ENCODE data around the gene PCP2.

PCP2 gene

DNA sequence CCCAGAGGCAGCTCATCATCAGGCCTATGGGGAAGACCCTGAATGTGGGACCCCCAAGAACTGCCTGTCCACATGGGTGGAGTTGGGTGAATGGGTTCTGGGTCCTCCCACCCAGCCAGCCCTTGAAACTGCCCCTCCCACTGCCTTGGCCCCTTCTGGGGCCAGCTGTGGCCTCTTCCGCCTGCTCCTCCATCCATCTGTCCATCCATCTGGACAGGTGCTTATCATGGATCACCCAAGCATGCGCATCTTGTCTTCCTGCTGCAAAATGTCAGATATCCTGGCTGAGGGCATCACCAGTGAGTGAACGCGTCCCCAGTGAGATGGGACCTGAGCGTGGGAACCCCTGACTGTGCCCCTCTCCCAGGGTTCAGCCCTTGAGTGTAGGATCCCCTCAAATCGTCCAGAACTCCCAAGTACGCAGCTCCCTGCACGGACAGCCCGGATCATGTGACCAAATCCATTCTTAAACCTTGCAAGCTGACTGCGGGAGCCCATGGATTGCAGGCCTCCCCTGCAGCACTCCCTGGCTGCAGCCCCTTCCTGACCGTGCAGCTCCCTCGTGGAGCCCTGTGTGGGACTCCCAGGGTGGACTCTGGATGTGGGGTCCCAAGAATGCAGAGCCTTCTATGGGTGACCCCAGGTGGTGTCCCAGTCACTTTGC lies 5.4 kb upstream of the PCP2 start:
- no peak for DNase-seq (ENCODE audit: low read depth in 3 of 3)

DNA sequence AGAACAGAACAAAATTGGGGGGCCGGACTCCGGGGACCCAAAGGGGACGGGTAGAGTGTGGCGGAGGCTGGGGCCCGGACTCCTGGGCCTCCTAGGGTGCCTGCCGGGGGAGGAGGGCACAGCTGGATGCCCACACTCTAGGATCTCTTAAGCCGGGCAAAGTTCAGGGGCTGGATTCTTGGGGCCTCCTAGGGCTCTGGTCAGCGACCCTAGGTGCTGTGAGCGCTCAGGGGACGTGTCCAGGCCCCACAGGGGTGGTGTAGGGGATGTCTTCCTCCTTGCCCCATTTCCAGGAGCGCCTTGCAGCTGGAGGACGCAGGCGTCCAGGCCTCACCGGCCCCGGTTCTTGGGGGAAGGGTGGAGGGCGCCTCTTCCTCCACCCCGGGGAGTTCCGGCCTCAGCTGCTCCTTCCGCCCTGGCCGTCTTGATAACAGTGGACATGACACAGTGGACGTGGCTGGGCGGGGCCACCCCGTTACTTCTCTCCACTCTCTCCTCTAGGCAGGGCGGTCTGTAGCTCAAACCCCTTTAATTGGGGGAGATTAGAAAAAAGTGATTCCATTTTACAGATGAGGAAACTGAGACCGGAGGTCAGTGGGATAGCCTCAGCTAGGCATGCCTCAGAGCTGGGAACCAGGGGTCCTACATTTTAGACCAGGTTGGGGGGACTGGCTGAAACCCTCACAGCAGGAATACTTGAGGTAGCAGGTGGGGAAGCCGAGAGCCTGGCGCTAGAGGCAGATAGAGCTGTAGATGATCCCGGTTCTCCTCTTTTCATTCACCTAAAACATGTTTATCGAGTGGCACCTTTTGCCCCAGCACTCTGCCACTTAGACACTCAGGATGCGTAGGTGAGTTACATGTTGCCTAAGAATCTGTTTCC lies 4.1 kb upstream of the PCP2 start:
- DNase-seq (ENCODE audit: low read depth in 3 of 3), result no peak

DNA sequence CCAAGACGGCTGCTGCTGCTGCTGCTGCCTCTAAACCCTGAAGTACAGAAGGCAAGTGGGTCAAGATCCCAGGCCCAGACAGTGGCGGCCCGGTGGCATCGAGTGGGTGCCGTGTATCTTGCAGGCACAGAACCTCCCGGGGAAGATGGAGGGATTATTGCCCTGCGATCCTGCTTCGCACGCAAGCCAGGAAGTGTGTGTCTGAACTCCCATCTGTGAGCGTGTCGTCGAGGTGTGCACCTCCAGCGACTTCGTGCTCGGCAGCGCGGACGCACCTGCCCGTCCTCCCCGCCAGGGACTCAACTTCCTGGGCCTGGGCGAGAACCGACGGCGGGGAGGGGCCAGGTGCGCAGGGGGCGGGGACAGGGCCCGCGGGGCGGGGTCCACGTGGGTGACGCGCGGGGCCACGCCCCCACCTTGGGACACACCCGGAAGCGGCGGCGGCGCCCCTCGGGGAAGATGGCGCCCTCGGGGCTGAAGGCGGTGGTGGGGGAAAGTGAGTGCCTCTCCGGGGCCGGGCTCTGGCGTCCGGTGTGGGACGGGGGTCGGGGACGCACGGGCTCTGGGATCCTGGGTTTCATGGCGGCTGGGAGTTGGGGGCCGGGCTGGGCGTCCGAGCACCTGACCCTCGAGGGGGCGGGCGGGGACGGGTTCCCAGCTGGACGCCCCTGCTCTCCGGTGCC lies 3.3 kb upstream of the PCP2 start, which contains the start of gene STXBP2:
Gene STXBP2 (plus strand): TSS at position 420 of the 683 bp plus-strand sequence. CDS start 40 bp downstream, at position 460.
- DNase-seq (ENCODE audit: low read depth in 3 of 3), result peak; percentile 85 to 93 (median 85)

DNA sequence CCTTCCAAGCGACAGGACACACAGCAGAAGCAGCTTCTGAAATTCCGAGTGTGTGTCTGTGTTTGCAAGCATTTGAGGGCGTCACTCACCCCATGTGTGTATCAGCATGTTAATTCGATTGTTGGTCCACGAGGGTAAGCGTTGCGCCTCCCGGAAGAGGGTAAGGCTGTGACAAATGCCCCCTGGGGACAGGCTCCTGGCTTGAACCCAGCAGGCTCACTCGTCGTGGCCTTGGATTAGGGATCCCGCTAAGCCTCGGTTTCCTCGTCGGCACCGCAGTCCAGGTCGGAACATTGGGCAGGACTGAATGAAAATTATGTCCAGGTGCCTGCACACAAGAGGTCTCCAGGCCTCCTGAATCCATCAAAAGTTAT lies 2.8 kb upstream of the PCP2 start:
- no peak for DNase-seq (ENCODE audit: low read depth in 3 of 3)

DNA sequence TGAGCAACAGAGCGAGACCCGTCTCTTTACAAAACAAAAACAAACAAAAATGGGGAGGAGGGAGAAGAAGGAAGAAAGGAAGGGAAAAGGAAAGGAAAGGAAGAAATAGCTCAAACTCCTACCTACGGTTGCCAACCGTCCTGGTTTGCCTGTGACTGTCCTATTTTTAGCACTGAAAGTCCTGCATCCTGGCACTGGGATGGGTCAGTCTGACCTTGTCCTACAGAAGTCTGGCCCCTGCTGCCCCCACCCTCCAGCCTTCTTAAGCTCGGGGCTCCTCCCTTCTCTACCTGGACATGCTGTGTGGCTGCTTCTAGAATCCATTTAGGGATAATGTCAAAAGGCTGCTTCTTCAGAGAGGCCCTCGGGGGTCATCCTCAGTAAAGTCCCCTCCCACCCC lies 2.2 kb upstream of the PCP2 start:
- DNase-seq (ENCODE audit: low read depth in 3 of 3), result no peak

DNA sequence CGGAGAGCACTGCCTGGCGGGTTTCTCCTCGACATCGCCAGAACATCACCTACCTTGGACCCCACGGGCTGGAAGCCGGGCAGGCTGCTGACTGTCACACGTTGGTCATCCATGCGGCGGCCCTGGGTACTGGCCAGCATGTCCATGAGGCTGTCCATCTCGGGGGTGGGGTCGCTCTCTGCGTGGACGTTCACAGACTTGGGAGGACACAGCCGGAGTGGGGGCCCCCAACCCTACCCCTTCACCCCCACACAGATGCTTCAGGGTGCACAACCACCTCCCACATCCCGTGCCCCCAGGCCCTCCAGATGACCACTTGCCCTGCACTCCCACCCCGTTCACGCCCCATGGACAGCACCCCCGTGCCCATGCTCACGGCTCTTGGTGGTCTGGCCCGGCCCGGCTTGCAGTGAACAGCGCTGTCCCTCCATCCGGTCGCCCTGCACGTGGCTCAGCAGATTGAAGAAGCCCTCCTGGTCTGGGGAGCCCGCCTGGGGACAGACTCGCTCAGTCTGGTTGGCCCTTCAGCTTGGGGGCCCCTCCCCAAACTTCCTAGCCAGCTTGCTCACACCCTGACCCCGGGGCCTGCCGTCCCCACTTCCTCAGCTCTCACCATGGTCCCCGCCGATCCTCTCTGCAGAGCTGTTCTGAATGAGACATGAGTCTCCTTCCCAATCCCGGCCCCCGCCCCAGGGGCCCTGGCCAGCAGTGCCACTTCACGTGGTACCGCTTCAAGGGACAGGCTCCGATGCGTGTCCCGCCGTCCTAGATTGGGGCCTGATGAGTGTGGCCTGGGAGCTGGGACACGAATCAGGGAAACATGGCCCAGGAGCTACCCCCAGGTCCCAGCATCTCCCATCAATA lies 947 bp downstream of the PCP2 start:
- DNase-seq (ENCODE audit: low read depth in 3 of 3), result no peak

DNA sequence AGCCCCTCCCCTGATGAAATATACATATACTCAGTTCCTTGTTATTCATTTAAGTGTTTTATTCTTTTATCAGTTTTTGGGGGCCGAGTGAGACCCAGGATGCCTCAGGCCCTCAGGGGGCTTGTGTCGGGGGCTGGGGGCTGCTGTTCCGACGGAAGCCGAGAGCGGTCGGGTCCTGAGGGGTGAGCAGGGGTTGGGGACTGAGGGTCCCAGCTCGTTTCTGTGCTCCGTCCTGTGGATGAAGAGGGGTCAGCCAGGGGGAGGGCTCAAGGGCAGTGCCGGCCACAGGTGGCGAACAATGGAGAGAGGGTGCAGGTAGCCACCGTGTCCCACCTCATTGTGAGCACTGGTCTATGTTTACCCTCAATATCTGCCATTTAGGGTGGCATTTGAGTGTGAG lies 1.9 kb downstream of the PCP2 start:
- no peak for DNase-seq (ENCODE audit: low read depth in 3 of 3)

DNA sequence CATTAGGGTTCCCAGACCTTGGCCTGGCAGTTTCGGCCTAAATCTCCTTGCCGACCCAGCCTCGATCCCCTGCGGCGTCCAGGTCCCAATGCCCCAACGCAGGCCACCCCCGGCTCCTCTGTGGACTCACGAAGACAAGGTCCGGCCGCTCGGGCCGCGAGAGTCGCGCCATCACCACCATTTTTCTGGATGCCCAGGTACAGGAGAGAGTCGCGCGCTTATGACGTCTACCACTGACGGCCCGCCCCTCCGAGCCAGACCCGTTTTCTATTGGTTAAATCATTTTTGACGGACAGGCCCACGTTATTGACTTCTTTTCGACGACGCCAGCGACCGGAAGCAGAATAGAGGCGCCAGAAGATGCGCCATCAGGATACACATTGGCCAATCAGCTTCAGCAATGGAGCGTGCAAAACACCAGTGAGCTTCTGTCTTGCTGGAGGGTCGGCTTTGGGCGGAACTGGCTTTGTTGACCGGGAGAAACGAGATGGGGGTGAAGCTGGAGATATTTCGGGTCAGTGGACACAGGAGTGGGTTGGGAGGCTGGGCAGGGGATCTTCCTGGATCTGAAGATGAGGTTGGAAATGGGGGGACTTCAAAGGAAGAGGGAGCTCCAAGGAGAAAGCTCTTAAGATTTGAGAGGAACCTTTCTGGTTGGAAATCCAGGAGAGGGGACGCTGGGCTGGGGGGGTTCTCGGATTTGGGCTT lies 4.0 kb downstream of the PCP2 start, which contains the start of the genes PET100 and XAB2:
Gene PET100 (plus strand): TSS at position 447 of the 708 bp plus-strand sequence. CDS start 41 bp downstream, at position 488.
Gene XAB2 (minus strand): TSS at position 199 of the 708 bp plus-strand sequence. CDS start 18 bp downstream, at position 181.
- peak; percentile 87 to 93 (median 87) for DNase-seq (ENCODE audit: low read depth in 3 of 3)

DNA sequence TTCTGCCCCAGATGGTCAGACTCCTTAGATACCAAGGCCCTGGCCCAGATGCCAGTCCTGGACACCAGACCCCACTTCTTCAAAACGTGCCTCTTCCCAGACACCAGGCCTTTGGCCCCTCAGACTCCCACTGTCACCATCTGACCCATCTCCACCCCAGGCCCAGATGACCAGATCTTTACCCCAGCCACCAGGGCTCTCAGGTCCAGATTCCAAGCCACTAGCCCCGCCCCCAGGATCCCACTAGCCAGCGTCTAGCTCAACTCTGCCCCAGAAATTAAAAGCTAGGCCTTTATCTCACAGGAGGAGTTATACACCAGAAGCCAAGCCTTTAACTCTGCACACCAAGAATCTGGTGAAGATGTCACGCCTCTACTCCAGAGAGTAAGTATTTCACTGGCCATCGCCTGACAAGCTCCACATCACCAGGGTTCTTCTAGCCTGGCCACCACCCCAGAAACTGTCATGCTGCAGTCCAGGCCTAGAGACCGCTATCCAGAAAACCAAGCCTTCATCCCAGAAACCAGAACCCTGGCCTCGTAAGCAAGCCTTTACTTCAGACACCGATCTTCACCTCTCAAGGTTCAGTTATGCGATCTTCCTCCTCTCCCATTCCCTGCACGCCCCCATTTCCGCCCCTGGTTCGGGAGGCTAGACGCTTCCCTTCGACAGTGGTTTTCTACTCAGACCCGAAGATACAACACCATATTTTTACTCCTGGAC lies 4.8 kb downstream of the PCP2 start:
- no peak for DNase-seq (ENCODE audit: low read depth in 3 of 3)

DNA sequence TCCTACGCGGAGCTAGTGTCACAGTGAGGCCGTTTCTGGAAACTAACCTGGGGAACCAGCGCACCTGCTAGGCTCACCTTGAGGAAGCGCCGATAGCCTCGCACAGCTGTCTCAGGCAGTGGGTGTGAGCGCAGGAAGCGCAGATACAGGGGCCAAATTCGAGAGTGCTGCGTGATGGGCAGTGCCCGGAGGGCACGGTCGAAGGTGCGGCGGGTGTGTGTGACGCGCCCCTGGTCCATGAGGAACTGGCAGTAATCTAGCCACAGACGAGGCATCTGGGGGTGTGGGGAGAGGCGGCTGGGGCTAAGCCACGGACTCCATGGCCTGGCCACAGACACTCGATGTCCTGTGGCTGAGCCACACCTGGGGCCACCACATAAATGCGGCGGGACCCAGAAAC lies 6.4 kb downstream of the PCP2 start:
- no peak for DNase-seq (ENCODE audit: low read depth in 3 of 3)

DNA sequence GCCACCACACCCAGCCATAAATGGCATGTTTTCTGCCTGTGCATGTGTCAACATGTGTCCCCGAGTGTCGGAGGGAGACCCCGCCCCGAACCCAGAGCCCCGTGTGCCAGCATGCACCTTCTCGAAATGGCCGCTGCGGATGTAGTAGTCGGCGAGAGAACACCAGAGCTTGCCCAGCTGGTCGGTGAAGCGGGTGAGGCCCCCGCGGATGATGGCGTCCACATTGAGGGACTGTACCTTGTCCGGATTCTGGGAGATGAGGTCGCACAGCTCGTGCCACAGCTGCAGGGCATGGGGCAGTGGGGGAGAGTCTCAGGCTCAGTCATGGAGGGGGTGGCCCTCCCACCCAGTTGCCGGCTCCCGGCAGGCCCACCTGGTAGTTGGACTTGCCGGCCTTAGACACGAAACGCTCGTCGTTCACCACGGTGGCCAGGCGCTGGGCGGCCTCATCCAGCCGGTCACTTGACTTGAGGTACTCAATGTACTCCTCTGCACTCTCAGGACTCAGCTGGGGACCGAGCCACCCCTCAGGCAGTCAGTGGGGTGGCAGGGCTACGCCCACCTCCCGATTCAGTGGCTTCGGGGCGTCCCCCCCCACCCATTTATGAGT lies 7.7 kb downstream of the PCP2 start:
- DNase-seq (ENCODE audit: low read depth in 3 of 3), result no peak

DNA sequence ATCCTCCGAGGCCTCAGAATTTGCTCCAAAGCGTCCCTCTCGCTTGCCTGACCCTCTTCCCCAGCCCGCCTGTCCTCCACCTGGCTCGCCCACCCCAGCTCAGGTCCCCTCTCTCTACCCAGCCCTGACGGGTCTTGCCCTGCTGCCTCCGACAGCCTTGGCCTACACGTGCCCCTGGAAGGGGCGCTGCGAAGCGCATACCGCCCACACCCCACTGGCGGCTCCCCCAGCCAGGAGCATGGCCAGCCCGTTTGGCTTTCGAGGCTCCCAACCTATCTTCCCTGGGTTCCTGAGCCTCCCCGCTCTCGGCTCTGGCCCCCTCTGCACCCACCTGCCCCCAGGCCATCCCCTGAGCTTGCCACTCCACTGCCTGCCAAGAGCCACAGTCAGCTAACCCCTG lies 8.7 kb downstream of the PCP2 start:
- DNase-seq (ENCODE audit: low read depth in 3 of 3), result no peak

DNA sequence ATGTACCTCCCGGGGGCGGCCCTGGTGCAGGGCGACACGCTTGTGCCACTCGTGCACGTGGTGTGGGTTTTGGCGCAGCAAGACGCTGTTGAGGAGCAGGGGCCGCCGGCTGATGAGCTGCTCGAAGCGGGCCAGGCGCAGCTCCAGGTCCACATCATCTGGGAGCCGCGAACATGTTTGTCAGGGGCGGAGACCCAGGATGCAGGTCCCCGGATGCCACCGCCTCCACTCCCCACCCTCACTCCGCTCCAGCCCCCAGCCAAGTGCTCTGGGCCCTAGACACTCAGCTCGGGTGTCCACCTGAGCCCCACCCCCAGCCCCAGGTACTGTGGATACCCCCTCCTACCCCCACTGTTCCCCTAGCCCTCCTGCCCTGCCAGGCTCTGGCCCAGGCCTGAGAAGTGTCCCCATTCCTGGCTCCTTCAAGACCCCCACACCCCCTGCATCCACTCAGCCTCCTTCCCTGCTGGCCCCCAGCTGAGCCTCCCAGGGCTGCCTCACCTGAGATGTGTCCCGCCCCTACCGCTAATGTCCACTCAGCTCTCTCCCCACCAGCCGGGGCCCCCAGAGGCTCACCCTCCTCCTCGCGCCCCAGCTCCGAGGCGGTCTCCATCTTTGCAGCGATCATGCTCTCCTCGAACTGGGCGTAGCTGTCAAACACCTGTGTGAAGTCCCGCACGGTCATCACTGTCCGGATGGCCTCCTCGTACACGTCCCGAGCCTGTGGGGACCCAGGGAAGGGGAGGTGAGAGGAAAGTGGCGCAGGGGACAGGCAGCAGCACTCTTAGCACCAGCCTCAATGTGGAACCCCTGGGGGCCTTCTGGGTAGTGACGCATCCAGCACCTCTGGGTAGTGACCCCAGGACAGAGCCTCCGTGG lies 9.6 kb downstream of the PCP2 start:
- no peak for DNase-seq (ENCODE audit: low read depth in 3 of 3)

DNA sequence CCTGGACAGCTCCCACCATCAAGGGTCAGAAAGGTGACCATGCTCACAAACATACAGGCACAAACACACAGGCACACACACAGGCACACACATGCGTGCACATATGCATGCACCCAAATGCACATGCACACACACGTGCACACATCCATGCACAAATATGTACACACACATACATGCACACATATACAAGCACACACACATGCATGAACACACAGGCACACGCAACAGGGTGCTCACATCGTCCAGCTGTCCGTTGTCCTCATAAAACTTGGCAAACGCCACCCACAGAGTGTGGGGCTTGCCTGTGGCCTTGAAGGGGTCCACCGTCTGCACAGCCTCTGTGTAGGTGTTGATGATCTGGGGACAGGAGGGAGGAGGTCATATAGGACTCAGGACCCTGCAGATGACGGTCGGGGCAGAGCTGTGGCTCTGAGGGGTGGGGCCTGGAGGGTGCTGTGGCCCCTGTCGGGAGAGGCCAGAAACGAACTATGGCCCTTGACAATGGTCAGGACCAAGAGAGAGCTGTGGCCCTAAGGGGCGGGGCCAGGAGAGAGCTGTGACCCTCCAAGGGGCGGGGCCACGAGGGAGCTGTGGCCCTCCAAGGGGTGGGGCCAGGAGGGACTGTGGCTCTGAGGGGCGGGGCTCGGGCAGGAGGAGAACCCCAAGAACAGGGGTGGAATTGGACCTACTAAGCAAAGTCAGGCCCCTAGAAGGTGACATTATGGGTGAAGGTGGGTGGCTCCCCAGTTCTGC lies 10.4 kb downstream of the PCP2 start:
- no peak for DNase-seq (ENCODE audit: low read depth in 3 of 3)

DNA sequence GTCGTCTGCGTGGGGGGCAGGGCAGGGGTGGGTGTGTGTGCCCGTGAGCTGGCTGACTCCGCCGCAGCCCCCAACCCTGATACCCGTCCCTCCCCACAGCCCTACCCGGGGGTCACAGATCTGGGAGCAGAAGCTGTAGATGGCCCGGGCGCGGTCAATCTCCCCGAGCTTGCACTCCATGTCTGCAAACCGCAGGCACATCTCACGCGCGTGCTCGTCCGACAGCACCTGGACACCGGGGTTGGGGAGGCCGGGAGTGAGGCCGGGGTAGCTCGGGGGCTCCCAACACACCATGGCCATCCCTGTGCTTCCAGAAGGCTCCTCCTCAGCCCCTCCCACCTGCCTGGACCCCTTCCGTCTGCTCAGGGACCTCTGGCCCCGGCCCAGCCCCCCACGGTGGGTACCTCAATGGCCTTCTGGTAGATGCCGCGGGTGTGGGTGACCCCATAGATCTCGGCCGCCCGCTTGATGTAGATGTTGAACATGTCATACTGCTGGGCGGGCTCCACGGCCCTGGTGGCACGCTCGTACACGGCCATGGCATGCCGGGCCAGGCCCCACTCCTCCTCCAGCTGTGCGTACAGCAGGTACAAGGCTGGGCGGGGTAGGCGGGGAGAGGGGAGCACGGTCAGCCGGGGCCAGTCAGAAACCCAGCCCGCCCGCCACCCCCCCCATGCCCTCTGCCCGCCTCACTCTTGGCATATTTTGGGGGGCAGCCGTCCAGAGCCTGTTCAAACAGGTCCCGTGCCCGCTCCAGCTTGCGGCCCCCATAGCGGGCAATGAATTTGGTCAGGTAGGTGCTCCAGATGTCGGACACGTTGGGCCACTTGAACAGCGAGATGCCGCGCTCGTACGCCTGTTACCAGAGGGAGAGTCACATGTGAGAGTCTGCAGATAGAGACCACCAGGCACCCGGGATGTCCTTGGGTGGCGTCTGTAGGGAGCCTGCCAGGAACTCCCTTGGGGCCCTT lies 12.8 kb downstream of the PCP2 start:
- no peak for DNase-seq (ENCODE audit: low read depth in 3 of 3)

DNA sequence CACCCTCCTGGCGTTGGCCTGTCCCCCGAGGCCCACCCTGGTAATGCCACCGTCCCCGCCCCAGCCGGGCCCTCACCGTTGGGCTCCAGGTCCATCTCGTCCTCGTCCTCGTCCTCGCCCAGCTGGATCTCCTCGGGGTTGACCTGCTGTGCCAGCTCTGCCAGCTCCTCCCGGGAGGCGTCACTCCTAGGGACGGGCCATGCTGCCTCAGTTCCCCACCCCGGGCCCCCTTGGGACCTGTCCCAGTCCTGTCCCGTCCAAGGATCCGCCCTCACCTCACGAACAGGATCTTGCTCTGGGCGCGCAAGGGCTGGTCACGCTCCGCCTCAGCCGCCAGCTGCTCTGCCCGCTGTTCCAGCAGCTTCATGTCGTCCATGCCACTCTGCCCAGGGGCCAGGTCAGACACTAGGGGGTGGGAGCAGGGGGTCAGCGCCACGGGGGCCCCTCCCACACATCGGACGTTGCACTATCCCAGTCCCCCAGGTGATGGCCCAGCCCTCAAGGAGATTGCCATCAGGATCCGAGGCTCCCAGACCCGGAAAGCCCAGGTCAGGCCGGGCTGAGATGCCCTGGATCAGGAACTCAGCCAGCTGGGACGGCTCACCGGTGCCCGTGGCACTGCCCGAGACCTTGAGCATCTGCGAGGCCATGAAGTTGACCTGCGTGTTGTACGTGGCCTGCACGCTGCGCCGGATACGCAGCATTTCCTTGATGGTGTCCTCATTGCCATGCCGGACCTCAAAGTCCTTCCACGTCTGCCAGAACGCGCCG lies 13.7 kb downstream of the PCP2 start:
- DNase-seq (ENCODE audit: low read depth in 3 of 3), result no peak
